ENCODE results near the gene MYCL.
"Not testable (repeated sequence)": the region's sequence is repeated elsewhere in the genome, so short reads cannot be mapped to it uniquely, and the experiment has no call there.

MYCL gene

DNA sequence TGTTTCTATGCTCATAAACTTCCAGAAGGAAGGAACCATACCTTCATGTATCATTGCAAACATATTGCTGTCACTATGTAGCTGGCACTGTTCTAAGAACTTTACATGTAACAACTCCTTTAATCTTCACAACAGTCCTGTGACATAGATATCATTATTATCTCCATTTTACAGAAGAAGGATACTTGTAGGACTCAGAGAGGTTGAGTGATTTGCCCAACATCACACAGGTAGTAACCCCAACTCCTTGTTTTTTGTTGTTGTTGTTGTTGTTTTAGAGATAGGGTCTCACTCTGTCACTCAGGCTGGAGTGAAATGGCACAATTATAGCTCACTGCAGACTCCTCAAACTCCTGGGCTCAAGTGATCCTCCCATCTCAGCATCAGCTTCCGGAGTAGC is 10.8 kb downstream of the MYCL start:
- DNase-seq (ENCODE audit: low read depth) = no peak

DNA sequence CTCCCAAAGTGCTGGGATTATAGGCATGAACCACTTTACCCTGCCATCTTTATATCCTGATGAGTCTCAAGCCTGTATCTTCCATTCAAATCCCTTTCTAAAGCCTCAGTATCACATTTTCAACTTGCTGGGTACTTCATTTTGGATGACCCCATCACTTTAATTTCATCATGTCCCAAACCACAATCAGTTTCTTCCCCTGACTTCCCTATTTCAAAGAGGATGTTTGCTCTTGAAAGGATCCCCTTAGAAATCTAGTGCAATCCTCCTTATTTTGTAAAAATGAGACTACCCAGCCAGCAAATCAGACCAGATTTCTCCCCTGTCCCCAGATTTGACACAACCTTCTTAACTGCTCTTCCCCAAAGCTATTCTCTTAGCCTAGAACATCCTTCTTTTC is 11.4 kb downstream of the MYCL start:
- DNase-seq (ENCODE audit: low read depth) = no peak

DNA sequence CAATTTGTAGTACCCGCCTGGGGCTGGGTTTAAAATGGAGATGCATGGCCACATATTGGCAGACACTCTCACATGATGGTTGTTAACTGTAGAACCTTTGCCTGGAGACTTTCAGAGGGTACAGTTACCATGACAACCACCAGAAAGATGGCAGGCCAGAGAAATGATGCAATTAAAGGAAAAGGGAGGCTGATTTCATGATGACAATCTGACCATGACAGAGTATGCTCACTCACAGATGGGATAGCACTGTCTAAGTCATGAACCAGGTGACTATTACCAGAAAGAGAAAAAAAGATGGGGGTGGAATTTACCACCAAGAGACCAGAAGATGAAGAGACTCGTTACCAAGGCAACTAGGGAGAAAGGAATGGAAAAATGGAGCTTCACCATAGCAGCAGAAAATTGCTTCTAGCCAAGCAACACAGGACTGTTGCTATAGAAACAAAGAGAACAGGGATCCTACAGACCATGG is 14.9 kb downstream of the MYCL start:
- no peak for DNase-seq (ENCODE audit: low read depth)

DNA sequence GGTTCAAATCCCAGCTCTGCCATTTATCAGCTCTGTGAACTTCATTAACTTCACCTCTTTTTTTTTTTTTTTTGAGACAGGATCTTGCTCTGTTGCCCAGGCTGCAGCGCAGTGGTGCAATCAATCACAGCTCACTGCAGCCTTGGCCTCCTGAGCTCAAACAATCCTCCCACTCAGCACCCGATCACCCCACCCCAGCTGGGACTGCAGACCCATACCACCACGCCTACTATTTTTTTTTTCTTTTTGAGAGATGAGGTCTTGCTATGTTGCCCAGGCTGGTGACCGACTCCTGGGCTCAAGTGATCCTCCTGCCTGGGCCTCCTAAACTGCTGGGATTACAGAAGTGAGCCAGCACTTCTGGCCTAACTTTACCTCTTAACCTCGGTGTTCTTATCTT is 16.2 kb downstream of the MYCL start:
- DNase-seq (ENCODE audit: low read depth) = no peak

DNA sequence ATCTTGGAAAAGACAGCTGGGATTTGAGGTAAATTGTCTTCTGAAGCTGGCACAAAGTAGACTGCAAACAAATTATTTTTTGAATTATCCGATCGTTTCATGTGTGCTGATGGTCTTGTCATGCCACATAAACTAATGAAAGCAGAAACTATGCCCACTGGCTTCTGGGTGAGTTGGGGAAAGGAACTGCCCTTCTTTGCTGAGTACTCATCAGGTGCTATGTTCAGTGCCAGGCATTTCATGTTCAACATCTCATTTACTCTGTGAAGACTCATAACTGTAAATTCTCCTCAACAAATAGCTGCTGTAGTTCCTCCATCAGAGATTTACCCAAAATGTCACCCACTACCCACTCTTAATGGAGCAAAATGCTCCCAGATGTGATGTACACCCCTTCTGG is 19.6 kb downstream of the MYCL start:
- DNase-seq (ENCODE audit: low read depth) = no peak

DNA sequence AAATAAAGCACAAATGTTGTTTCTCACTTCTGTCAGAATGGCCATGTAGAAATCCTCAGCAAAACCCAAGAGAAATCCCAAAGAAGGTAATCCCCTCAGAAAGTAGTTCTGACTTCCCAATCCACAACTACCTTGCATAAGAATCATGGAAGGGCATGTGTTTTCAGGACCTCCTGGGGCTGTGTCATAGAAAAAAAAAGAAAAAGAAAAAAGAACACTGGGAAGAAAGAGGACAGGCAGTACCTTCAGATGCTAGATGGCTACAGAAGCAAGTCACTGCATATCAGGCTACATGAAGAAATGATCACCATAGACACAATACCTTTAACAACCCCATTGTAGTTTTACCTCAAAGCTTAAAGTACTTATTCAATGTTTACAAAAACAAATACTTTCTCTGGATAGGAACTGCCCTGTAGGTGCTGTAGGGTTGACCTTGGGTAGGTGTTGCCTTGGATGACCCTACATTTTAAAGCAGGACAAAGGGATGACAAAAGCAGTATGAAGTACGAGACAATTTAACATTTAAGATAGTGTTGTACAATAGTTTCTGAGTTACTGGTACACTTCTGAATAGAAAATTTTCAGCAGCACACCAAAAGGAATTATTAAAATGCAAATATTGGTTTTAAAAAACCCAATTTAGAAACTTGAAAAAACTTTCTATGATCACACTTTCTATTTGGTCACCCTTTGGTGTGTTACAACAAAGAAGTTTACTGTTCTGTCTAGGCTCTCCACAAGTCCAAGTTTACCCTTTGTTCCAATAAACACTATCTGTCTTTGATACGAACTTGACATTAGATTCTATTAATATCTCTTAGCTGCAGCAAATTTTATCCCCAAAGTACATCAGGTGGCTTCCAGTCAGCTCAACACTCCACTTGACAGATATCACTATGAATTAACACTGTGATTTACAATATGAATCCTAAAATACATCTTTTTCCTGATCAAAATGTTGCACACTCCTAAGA is 23.4 kb downstream of the MYCL start:
- no peak for DNase-seq (ENCODE audit: low read depth)

DNA sequence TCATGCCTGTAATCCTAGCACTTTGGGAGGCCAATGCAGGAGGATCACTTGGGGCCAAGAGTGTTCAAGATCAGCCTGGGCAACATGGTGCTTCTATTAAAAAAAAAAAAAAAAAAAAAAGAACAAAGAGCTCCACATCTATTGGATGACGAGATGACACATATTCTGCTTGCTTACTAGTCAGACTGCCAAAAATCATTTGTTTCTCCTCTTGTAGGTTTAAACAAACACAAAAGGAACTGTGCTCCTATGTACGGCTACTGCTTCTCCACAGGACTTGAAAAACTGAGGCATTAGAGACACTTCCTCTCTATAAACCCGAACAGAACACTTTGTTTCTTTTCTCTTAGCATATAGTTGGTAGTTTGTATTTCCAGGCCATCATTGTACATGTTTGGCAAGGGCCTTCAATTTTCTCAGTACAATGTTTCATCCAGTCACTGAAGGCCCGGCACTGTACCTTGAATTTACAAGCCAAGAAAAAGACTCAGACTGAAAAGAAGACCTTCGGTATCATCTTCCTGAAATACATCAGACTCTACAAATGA is 24.4 kb downstream of the MYCL start:
- no peak for DNase-seq (ENCODE audit: low read depth)

DNA sequence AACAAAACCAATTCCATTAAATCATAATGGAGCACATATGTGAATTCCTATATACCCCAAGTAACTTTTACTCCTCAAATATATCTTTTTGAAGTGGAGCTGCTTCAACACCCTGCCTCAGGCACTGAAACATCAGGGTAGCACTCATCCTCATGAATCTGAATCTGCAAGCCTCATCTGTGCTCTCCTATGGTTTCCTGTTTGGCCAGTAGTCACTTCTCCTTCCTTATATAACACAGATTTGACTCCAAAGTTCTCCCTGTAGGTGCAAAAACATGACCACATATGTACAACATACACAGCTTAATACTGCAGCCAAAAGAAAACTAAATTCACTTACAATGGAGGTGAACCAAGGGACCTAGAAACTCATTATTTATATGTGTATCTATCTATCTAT is 25.6 kb downstream of the MYCL start:
- no peak for DNase-seq (ENCODE audit: low read depth)

DNA sequence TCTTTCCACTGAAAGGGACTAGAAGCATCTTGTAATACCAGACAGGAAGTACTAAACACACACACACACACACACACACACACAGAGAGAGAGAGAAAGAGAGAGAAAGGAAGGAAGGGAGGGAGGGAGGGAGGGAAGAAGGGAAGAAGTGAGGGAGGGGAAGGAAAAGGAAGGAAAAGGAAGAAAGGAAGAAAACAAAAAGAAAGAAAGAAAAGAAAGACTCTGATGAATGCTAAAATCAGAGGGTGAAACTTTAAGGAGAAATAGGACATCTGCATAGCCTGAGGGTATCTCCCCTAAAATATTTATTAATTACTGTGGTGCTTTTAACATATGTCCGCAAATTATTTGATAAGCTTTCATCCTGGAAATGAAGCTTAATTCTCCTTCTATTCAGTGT is 29.0 kb downstream of the MYCL start:
- DNase-seq (ENCODE audit: low read depth) = no peak

DNA sequence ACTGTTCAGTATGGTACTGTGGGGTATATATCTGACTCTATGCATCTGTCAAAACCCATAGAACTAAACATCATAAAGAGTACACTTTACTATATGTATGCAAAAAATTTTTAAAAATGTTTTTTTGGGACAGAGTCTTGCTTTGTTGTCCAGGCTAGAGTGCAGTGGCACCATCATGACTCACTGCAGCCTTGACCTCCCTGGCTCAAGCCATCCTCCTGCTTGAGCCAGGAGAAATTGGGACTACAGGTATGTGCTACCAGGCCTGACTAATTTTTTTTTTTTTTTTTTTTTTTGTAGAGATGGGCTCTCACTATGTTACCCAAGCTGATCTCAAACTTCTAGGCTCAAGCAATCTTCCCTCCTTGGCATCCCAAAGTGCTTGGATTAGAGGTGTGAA is 29.9 kb downstream of the MYCL start:
- no peak for DNase-seq (ENCODE audit: low read depth)

DNA sequence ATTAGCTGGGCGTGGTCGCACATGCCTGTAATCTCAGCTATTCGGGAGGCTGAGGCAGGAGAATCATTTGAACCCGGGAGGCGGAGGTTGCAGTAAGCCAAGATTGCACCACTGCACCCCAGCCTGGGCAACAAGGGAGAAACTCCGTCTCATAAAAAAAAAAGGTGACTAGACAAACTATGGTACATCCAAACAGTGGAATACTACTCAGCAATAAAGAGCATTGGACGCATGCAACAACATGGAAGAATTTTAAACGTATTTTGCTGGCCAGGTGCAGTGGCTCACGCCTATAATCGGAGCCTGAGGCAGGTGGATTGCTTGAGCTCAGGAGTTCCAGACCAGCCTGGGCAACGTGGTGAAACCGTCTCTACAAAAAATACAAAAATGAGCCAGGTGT is 30.7 kb downstream of the MYCL start:
- DNase-seq (ENCODE audit: low read depth) = not testable (repeated sequence)

DNA sequence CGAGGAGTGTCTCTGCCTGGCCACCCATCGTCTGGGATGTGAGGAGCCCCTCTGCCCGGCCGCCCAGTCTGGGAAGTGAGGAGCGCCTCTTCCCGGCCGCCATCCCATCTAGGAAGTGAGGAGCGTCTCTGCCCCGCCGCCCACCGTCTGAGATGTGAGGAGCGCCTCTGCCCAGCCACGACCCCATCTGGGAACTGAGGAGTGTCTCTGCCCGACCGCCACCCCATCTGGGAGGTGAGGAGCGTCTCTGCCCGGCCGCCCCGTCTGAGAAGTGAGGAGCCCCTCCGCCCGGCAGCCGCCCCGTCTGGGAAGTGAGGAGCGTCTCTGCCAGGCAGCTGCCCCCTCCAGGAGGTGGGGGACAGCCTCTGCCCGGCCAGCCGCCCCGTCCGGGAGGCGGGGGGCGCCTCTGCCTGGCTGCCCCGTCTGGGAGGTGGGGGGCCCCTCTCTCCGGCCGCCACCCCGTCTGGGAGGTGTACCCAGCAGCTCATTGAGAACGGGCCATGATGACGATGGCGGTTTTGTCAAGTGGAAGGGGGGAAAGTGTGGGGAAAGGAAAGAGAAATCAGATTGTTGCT is 32.1 kb downstream of the MYCL start:
- not testable (repeated sequence) for DNase-seq (ENCODE audit: low read depth)

DNA sequence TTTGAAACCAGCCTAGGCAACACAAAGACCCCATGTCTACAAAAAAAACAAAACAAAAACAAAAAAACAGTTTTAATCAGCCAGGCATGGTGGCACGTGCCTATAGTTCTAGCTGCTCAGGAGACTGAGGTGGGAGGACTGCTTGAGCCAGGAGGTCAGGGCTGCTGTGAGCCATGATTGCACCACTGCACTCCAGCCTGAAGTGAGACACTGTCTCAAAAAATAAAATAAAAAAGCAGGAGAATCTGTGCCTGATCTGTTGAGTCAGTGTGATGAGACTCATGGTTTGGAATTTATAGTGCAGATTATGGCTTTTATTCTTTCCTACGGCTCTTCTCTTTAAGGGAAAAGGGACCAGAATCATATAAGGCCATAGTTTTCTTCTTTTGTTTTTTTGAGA is 35.0 kb downstream of the MYCL start:
- peak; percentile 86 for DNase-seq (ENCODE audit: low read depth)

DNA sequence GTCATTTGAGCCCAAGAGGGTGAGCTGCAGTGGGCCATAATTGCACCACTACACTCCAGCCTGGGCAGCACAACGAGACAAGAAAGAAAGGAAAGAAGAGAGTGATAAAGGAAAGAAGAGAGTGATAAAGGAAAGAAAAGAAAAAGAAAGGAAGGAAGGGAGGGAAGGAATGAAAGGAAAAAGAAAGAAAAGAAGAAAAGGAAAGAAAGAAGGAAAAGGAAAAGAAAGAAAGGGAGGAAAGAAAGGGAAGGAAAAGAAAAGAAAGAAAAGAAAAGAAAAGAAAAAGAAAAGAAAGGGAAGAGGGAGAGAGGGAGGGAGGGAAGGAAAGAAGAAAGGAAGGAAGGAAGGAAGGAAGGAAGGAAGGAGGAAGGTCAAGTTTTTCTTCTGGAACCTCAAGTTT is 36.0 kb downstream of the MYCL start:
- DNase-seq (ENCODE audit: low read depth) = no peak

DNA sequence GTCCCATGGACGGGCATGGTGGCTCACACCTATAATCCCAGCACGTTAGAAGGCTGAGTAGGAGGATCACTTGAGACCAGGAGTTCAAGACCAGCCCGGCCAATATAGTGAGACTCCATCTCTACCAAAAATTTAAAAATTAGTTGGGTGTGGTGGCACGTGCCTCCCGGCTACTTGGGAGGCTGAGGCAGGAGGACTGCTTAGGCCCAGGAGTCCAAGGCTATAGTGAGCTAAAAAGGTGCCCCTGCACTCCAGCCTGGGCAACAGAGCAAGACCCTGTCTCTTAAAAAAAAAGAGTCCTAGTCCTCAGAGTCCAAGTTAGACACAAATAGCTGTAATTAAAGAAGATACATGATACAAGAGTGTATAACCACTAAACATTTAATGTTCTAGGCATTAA is 38.5 kb downstream of the MYCL start:
- DNase-seq (ENCODE audit: low read depth) = no peak

DNA sequence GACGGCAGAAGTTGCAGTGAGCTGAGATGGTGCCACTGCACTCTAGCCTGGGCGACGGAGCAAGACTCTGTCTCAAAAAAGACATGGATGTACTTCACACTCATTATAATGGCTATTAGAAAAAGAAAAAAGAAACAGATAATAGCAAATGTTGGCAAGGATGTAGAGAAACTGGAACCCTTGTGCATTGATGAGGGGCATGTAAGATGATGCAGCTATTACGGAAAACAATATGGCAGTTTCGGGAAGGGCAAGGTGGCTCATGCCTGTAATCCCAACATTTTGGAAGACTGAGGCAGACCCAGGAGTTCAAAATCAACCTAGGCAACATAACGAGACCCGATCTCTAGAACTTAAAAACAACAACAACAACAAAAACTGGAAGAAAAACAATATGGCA is 40.7 kb downstream of the MYCL start:
- no peak for DNase-seq (ENCODE audit: low read depth)

DNA sequence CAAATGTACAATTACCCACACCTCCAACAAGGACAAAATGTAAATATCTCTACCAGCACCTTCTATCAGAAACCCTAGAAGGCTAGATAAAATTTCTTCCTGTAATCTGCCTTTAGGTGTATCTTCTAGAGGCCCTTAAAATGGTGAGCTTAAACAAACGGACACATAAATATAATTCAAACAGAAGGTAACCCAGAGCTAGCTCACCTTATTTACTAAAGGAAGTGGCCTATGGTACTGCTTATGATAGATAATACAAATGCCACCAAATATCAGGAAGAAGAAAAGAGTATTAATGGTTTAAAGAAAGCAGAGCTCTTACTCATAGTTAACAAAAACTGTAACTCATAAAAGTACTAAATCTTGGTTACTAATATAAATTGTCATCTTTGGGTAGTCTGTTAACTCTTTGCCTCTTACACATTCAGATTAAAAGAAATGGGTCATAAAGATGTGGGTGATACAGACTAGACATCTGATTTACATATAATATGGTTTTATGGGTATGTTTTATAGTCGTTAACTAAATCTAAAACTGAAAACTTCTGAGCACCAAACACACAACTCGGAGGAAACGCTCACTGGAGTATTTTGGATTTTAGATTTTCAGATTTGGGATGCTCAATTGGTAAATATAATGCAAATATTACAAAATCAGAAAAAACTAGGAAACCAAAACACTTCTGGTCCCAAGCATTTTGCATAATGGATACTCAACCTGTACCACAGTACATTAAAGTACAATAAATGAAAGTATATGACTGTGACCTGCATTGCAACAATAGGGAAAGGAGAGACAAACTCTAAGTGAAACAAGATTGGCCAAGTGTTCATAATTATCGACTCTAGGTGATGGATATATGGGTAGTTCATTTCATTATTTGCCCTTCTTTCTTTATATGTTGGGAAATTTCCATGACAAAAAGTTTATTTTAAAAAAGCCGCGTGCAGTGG is 41.6 kb downstream of the MYCL start:
- DNase-seq (ENCODE audit: low read depth) = no peak

DNA sequence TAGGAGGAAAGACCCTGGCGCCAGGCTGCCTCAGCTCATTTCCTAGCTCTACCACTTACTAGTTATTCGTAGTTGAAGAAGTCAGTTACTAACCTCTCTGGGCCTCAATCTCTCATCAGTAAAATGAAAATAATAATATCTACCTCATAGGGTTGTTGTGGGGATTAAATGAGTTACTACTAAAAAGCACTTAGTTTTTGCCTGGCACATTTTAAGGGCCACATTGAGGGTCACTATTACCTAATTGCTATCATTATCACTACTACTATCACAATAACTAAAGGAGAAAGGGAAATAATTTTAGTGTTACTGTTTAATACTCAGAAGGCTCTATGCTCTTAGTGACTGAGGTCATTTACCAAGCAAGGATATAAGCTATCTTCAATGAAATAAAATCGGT is 43.4 kb downstream of the MYCL start:
- no peak for DNase-seq (ENCODE audit: low read depth)

DNA sequence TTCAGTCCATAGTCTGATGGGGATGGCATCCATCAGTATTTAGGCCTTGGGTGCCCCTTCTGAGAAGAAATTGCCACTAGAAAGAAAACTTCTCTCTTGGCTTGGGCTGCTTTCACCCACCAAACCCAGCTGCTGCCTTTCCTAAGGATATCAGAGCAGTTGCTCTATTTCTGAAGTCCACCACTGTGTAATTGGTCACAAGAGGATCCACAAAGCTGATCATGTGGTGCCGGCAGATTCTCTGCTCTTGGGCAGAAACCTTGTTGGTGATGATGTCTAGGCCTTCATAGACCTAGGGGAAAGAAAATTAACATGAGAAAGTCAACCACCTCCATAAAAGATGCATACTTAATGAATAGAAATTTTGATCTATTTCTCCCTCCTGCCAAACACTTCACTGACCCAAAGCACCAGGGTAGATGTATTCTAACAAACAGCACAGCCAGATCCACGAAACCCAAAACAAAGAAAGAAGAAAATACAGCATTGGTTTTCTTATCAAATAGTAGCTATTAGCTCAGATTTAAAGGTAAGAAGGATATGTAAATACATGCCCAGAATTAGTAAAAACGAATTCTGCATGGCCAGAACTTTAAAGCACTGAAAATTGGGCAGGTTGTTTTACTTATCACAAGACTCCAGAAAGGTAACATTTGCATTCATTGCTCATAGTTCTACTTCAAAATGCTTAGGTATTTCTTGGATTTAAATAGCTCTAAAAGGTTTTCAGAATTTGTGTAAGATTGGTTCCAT is 44.4 kb downstream of the MYCL start:
- no peak for DNase-seq (ENCODE audit: low read depth)

DNA sequence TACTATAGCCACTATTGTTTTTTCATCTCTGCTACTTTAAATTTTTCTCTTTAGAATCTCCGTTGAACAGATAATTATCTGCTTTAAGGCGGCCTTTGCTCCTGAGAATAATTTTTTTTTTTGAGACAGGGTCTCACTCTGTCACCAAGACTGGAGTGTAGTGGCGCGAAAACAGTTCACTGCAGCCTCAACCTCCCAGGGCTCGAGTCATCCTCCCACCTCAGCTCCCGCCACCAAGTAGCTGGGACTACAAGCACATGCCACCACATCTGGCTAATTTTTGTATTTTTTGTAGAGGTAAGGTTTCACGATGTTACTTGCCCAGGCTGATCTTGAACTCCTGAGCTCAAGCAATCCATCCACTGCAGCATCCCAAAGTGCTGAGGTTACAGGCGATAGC is 47.0 kb downstream of the MYCL start:
- no peak for DNase-seq (ENCODE audit: low read depth)

DNA sequence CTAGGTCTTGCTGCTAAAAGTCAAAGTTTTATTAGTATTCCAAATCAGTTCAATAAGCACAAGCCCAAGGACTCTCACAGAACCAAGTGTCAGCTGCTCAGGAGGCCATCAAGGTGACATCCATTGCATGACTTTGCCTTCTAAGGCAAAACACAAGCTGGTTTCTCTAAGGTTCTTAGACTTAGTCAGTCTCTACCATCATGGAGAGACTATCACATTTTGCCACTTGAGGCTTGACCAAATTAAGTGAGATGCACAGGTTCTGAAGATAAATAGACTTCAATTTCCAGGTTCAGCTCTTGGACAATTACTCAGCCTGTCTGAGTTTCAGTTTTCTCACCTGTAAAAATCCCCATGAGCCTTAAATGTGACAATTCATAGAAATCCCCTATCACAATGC is 47.4 kb downstream of the MYCL start:
- no peak for DNase-seq (ENCODE audit: low read depth)

Measured in ELR (cell line).